Measurements from ENCODE around the gene KBTBD12.

The KBTBD12 gene

DNA sequence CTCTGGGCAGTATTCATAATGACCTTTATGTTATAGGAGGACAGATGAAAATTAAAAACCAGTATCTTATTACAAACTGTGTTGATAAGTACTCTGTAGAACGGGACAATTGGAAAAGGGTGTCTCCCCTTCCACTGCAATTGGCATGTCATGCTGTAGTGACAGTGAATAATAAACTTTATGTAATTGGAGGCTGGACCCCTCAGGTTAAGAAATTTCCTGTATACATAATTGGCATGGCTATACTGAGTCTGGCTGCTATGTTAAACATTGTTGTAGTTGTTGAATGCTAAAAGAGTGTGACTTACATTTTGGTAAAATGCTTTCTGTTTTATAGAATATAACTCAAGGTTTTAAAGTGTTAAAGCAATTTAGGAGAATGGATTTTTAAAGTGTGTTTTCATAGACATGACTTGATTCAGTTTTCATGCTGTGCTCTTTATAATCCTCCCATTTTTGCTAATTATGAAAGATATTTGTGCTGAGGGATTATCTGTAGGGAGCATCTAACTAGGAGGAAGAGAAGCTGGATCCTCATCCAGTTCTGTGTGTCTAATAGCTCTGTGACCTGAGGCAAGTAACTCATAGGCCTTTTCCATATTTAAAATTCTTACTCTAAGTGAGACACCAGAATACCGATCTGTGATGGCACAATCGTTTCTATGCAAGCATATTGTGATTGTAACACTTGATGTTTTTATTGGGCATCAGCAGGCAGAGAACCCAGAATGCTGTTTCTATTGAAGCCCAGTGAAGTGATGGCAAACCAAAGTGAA lies 13.0 kb downstream of the KBTBD12 start:
- H3K4me1 ChIP-seq (ENCODE audit: insufficient read depth, low read length): no peaks in the 10 kb centered on the region
- WGBS: 92% methylated on average over 3 of the region's 3 CpGs
- peaks cover 2% of the 10 kb centered on the region; the same call in 1 of the 2 replicates for H3K27me3 ChIP-seq (ENCODE audit: insufficient read depth, low read length)

DNA sequence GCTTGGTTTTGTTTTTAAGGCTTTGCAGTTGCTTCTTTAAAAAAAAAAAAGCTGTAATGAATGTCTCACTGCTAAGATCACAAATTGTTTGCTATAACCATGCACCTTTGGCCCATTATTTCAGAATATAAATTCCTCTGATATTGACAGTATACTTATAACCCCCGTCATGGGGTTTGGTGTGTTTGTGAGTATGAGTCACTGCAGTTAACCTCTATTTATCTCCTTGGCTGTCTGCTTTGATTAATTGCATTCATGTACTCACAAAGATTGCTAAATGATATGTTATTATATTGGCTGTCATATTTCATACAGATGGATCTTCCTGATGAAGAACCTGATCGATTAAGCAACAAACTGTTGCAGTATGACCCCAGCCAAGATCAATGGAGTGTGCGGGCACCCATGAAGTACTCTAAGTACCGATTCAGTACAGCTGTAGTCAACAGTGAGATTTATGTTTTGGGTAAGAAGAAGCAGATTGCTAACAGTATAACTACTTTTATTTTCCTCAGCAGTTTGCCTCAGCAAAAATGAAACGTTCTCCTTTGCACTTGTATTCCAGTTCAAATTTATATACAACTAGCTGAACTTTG lies 14.9 kb downstream of the KBTBD12 start:
- Histone ChIP-seq H3K4me1 (ENCODE audit: insufficient read depth, low read length) (no peaks in the 10 kb centered on the region), H3K9ac (ENCODE audit: low read depth, low read length) (no peak overlapping the region), H3K4me3 (ENCODE audit: low read length) (no peak overlapping the region), H3K36me3 (ENCODE audit: insufficient read depth, low read length) (no peaks in the 10 kb centered on the region), H3K27ac (ENCODE audit: low read depth, low read length) (no peak overlapping the region), H3K27me3 (ENCODE audit: insufficient read depth, low read length) (peaks cover 2% of the 10 kb centered on the region; the same call in 1 of the 2 replicates), H3K9me3 (ENCODE audit: insufficient read depth, low read depth, low read length) (no peaks in the 10 kb centered on the region)
- WGBS: 88% methylated on average over 4 of the region's 5 CpGs

More for the DNA sequence above, 13.0 kb downstream of the KBTBD12 start:
- Histone ChIP-seq H3K9me3 (ENCODE audit: insufficient read depth, low read depth, low read length) (no peaks in the 10 kb centered on the region), H3K9ac (ENCODE audit: low read depth, low read length) (no peak overlapping the region), H3K27ac (ENCODE audit: low read depth, low read length) (no peak overlapping the region), H3K4me3 (ENCODE audit: low read length) (no peak overlapping the region), H3K36me3 (ENCODE audit: insufficient read depth, low read length) (no peaks in the 10 kb centered on the region)

DNA sequence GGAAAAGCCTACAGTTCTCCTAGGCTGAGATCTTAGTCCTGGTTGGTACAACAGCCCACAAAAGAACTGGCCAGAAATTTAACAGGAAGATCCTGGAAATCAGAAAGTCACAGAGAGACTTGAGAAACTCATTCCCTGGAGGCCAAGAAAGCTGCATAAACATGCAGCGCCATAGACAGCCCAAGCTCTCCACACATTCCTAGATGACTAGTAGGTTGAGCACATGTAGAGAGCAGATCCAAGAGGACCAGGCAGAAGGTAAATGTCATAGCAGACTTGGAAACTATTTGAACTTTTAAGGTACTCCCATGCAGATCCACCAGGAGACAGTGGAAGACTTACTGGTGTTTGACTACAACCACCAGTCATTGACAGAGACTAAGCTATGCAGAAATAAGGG lies 18.4 kb downstream of the KBTBD12 start:
- Histone ChIP-seq H3K9ac (ENCODE audit: low read depth, low read length) (no peak overlapping the region), H3K9me3 (ENCODE audit: insufficient read depth, low read depth, low read length) (no peaks in the 10 kb centered on the region), H3K4me1 (ENCODE audit: insufficient read depth, low read length) (no peaks in the 10 kb centered on the region), H3K4me3 (ENCODE audit: low read length) (no peak overlapping the region), H3K27ac (ENCODE audit: low read depth, low read length) (no peak overlapping the region), H3K36me3 (ENCODE audit: insufficient read depth, low read length) (no peaks in the 10 kb centered on the region), H3K27me3 (ENCODE audit: insufficient read depth, low read length) (0 out of 2 replicates have a peak, but pooled peaks cover 4% of the 10 kb centered on the region)
- 94% methylated on average over 1 of the region's 1 CpG for WGBS

DNA sequence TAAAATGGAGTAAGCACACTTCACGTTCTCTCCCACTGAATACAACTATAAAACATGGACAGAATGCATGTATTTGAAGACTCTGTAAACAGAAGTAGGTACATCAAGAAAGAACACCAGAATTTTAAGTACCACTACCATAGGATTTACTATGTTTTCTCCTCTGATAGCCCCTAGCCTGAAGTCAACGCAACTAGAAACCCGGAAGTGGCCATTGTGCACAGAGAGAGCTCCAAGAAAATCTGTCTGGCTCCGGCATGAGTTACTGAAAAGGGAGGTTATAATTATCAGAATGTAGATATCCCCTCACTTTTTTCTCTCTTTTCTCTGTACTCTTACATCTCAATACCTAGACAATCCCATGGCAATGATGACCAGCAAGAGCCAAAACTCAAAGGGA lies 23.8 kb downstream of the KBTBD12 start:
- Histone ChIP-seq H3K4me1 (ENCODE audit: insufficient read depth, low read length) (no peaks in the 10 kb centered on the region), H3K27me3 (ENCODE audit: insufficient read depth, low read length) (peaks cover 8% of the 10 kb centered on the region; the same call in 1 of the 2 replicates), H3K36me3 (ENCODE audit: insufficient read depth, low read length) (no peaks in the 10 kb centered on the region), H3K27ac (ENCODE audit: low read depth, low read length) (no peak overlapping the region), H3K9ac (ENCODE audit: low read depth, low read length) (no peak overlapping the region), H3K4me3 (ENCODE audit: low read length) (no peak overlapping the region), H3K9me3 (ENCODE audit: insufficient read depth, low read depth, low read length) (peaks cover 2% of the 10 kb centered on the region; the same call in 1 of the 2 replicates)
- WGBS: 94% methylated on average over 3 of the region's 4 CpGs

DNA sequence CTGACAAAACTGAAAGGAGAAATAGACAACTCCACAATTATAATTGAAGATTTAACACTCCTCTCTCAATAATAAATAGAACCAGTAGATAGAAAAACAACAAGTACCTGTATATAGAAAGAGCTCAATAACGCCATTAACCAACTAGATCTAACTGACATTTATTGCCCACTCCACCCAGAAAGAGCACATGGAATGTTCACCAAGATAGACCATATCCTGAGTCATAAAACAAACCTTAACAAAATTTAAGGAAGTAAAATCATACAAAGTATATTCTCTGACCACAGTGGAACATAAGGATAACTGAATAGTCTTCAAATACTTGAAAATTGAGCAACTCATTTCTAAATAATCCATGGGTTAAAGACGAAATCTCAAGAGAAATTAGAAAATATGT lies 25.1 kb downstream of the KBTBD12 start:
- H3K27ac ChIP-seq (ENCODE audit: low read depth, low read length): no peak overlapping the region
- peaks cover 2% of the 10 kb centered on the region; the same call in 1 of the 2 replicates for H3K9me3 ChIP-seq (ENCODE audit: insufficient read depth, low read depth, low read length)
- H3K36me3 ChIP-seq (ENCODE audit: insufficient read depth, low read length): no peaks in the 10 kb centered on the region
- WGBS: 70% methylated on average over 2 of the region's 2 CpGs
- peaks cover 8% of the 10 kb centered on the region; the same call in 1 of the 2 replicates for H3K27me3 ChIP-seq (ENCODE audit: insufficient read depth, low read length)
- no peaks in the 10 kb centered on the region for H3K4me1 ChIP-seq (ENCODE audit: insufficient read depth, low read length)
- H3K9ac ChIP-seq (ENCODE audit: low read depth, low read length): no peak overlapping the region
- no peak overlapping the region for H3K4me3 ChIP-seq (ENCODE audit: low read length)

DNA sequence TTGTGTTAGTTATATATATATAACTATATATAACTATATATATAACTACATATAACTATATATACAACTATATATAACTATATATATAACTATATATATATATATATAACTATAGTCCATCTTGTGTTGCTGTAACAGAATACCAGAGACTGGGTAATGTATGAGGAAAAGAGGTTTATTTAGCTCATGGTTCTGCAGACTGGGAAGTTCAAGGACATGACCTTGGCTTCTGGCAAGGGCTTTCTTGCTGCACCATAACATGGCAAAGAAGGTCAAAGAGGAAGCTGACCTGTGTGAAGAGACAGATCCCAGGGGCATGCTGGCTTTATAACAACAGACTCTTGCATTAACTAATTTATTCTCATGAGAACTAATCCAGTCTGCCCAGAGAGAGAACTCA lies 27.6 kb downstream of the KBTBD12 start:
- H3K4me1 ChIP-seq (ENCODE audit: insufficient read depth, low read length): no peaks in the 10 kb centered on the region
- H3K27ac ChIP-seq (ENCODE audit: low read depth, low read length): no peak overlapping the region
- no peak overlapping the region for H3K4me3 ChIP-seq (ENCODE audit: low read length)
- H3K9ac ChIP-seq (ENCODE audit: low read depth, low read length): no peak overlapping the region
- peaks cover 8% of the 10 kb centered on the region; the same call in 1 of the 2 replicates for H3K27me3 ChIP-seq (ENCODE audit: insufficient read depth, low read length)
- peaks cover 2% of the 10 kb centered on the region; the same call in 1 of the 2 replicates for H3K9me3 ChIP-seq (ENCODE audit: insufficient read depth, low read depth, low read length)
- H3K36me3 ChIP-seq (ENCODE audit: insufficient read depth, low read length): no peaks in the 10 kb centered on the region

DNA sequence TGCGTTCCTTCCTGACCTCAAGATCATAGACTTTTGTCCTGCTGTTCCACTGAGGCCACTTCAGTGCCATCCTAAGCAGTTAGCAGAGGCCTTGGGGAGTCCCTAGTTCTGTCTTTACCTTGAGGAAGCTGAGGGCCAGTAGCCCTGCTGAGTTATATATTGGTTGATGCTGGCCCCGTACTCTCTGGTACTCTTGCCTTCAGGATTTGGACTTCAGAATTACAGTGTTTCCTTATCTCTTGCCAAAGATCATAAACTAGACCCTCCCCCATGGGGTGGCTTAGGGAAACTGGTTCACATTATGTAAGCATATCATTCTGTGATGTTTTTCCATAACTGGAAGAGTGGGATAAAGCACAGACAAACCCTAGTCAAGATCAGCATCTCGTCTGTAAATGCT lies 33.2 kb downstream of the KBTBD12 start:
- H3K9ac ChIP-seq (ENCODE audit: low read depth, low read length): no peak overlapping the region
- H3K9me3 ChIP-seq (ENCODE audit: insufficient read depth, low read depth, low read length): no peaks in the 10 kb centered on the region
- H3K4me1 ChIP-seq (ENCODE audit: insufficient read depth, low read length): no peaks in the 10 kb centered on the region
- no peaks in the 10 kb centered on the region for H3K36me3 ChIP-seq (ENCODE audit: insufficient read depth, low read length)
- H3K4me3 ChIP-seq (ENCODE audit: low read length): no peak overlapping the region
- 86% methylated on average over 3 of the region's 3 CpGs for WGBS
- no peaks in the 10 kb centered on the region for H3K27me3 ChIP-seq (ENCODE audit: insufficient read depth, low read length)
- no peak overlapping the region for H3K27ac ChIP-seq (ENCODE audit: low read depth, low read length)

DNA sequence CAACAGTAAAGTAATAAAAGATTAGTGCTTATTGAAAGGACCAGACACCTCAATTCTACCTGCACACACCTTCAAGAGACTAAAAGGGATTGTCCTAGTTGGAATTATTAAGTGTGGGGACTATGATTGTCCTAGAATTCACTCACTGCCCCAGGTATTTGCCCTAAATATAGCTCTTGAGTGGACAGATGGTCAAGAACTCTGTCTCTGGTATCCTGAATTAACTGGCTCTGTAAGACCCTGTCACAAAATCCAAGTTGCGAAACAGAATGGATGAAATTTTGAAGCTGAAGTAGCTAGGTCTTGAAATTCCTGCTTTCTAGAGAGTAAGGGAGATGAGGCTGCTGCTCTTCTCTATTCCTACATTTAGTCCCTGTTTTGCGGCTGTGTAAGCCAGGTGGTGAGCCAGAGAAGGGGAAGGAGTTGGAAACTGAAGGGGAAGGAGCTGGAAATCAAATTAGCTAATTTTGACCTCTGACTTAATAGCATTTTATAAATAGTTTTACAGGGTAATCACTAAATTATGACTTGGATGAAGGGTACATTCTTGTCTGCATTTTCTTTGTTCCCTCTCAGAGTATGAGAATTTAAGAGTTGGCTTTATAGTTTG lies 34.5 kb downstream of the KBTBD12 start:
- H3K27me3 ChIP-seq (ENCODE audit: insufficient read depth, low read length): no peaks in the 10 kb centered on the region
- WGBS: 98% methylated on average over 2 of the region's 2 CpGs
- H3K4me3 ChIP-seq (ENCODE audit: low read length): no peak overlapping the region
- no peaks in the 10 kb centered on the region for H3K36me3 ChIP-seq (ENCODE audit: insufficient read depth, low read length)
- no peaks in the 10 kb centered on the region for H3K9me3 ChIP-seq (ENCODE audit: insufficient read depth, low read depth, low read length)
- H3K4me1 ChIP-seq (ENCODE audit: insufficient read depth, low read length): no peaks in the 10 kb centered on the region
- H3K9ac ChIP-seq (ENCODE audit: low read depth, low read length): no peak overlapping the region
- H3K27ac ChIP-seq (ENCODE audit: low read depth, low read length): no peak overlapping the region

DNA sequence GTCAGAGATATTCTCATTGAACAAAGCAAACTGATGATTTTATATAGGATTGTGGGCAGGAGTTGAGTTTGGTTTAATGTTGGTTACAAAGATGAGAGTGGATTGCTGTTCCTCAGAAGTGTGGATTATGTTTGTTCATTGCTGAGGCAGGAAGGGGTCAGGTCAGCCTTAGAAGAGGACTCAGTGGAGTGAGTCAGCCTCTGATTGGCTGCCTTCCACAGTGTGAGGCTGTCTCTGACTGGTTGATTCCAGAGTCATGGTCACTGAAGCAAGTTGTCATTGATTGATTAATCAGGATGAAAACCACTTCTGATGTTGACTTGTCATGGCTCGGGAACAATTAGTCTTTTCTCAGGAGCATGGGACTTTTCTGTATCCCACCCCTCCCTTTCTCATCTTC lies 36.2 kb downstream of the KBTBD12 start:
- no peaks in the 10 kb centered on the region for H3K36me3 ChIP-seq (ENCODE audit: insufficient read depth, low read length)
- no peak overlapping the region for H3K9ac ChIP-seq (ENCODE audit: low read depth, low read length)
- no peak overlapping the region for H3K4me3 ChIP-seq (ENCODE audit: low read length)
- H3K9me3 ChIP-seq (ENCODE audit: insufficient read depth, low read depth, low read length): no peaks in the 10 kb centered on the region
- no peaks in the 10 kb centered on the region for H3K27me3 ChIP-seq (ENCODE audit: insufficient read depth, low read length)
- 89% methylated on average over 1 of the region's 1 CpG for WGBS
- H3K4me1 ChIP-seq (ENCODE audit: insufficient read depth, low read length): no peaks in the 10 kb centered on the region
- H3K27ac ChIP-seq (ENCODE audit: low read depth, low read length): no peak overlapping the region

DNA sequence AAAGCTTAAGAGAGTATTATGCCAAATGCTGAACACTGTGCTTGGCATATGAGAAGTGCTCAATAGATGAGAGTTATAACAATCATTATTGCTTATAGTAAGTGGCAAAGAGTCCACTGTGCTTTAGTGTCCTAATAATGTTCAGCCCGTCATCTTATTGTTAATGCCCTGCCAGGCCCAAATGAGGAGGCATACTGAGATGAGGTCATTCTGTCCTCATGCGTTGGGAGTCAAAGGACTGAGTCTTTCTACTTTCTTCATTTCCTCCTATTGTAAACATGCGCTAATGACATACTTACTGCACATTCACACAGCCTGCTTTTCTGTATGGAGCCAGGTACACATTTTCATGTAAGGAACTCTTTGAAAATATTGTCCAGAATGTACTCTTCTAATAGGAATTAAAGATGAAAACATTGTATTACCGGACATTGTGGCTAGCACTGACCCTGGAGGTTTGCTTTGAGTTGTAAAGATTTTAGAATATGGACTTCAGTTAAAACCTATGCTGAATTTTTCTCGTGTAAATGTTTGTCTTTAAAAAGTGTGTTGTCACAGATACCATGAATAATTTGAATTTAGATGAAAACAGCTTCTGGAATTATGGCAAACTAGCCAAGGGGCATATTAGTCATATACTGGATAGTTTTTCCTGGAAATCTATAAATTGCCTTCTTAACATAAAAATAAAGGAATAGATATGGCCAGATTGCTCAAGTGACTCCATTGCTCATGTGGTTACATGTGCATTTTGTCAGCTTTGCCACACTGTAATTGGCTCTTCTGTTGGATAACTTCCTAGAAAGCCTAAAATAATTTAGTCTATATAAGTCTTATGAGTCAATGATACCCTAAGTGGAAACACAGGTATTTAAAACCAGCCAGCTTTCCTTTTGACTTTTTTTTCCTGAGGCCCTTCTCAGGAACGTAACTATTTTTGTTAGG lies 38.3 kb downstream of the KBTBD12 start:
- Histone ChIP-seq H3K4me1 (ENCODE audit: insufficient read depth, low read length) (no peaks in the 10 kb centered on the region), H3K36me3 (ENCODE audit: insufficient read depth, low read length) (no peaks in the 10 kb centered on the region), H3K27me3 (ENCODE audit: insufficient read depth, low read length) (no peaks in the 10 kb centered on the region), H3K9ac (ENCODE audit: low read depth, low read length) (no peak overlapping the region), H3K9me3 (ENCODE audit: insufficient read depth, low read depth, low read length) (no peaks in the 10 kb centered on the region), H3K27ac (ENCODE audit: low read depth, low read length) (no peak overlapping the region), H3K4me3 (ENCODE audit: low read length) (no peak overlapping the region)
- WGBS: 86% methylated on average over 6 of the region's 6 CpGs
